K562 (cell line): ENCODE measurements around the gene CCNB1. TPM values are rescaled to one million over a fixed set of nuclear protein-coding genes. Genes with fewer than 3 reads are reported as not detected.

Experiments used
- ATF2 ChIP-seq: sonication (generic); formaldehyde crosslinking; IDR thresholded peaks from 2 replicates; pipeline ENCODE4 v1.8.1; 2022; ENCODE audit warnings: missing genetic modification reagents
- E2F6 ChIP-seq, 2 experiments: IDR thresholded peaks; 2 replicates each; pipeline ENCODE4 v1.6.1; 2011; ENCODE audit warnings: borderline replicate concordance in 1 of 2, control low read depth in 1 of 2, low read depth in 1 of 2, low read length in 1 of 2, mild to moderate bottlenecking in 1 of 2, mixed read lengths in 1 of 2, moderate library complexity in 1 of 2; ENCODE audit not compliant: insufficient read depth in 1 of 2, insufficient read length in 1 of 2, poor library complexity in 1 of 2, severe bottlenecking in 1 of 2; ENCODE audit errors: extremely low read depth in 1 of 2
- EGR1 ChIP-seq: fragments of 450-650 bp; conservative IDR thresholded peaks from 2 replicates; pipeline ENCODE4 v1.6.1; 2017; ENCODE audit warnings: mild to moderate bottlenecking
- HMG20B ChIP-seq: fragments of 250-450 bp; sonication (Bioruptor Pico); IDR thresholded peaks from 2 replicates; pipeline ENCODE4 v1.5.0; 2021; ENCODE audit warnings: mild to moderate bottlenecking
- HMGN3 ChIP-seq: IDR thresholded peaks from 2 replicates; pipeline ENCODE4 v1.6.1; 2011; ENCODE audit warnings: borderline replicate concordance, low read depth, mild to moderate bottlenecking, mixed read lengths, low read length; ENCODE audit not compliant: insufficient read length; ENCODE audit errors: extremely low read depth
- LCOR ChIP-seq: sonication (generic); formaldehyde crosslinking; IDR thresholded peaks from 2 replicates; pipeline ENCODE4 v1.8.0; 2022; ENCODE audit warnings: mild to moderate bottlenecking, missing genetic modification reagents
- MAZ ChIP-seq, 2 experiments: fragments of 450-650 bp in 1 of 2; sonication (generic) in 1 of 2; formaldehyde crosslinking; IDR thresholded peaks in 1 of 2; conservative IDR thresholded peaks in 1 of 2; 2 replicates each; pipeline versions ENCODE4 v1.4.0 to v1.5.0; 2020; ENCODE audit warnings: mild to moderate bottlenecking in 1 of 2, missing genetic modification reagents in 1 of 2
- MYNN ChIP-seq, 2 experiments: sonication (generic); formaldehyde crosslinking in 1 of 2; IDR thresholded peaks; 2 replicates each; pipeline versions ENCODE4 v1.5.0 to v1.6.1; 2016 to 2020; ENCODE audit warnings: antibody characterized with exemption in 1 of 2, missing genetic modification reagents in 1 of 2
- POLR2AphosphoS5 ChIP-seq: IDR thresholded peaks from 2 replicates; pipeline ENCODE4 v1.6.1; 2011; ENCODE audit warnings: mild to moderate bottlenecking, low read depth, low read length, moderate library complexity; ENCODE audit not compliant: control insufficient read depth, insufficient read depth
- ZBTB34 ChIP-seq: fragments of 250-450 bp; sonication (Bioruptor Pico); IDR thresholded peaks from 2 replicates; pipeline ENCODE4 v1.8.0; 2021; ENCODE audit warnings: mild to moderate bottlenecking, moderate library complexity
- ZFP30 ChIP-seq: fragments of 250-450 bp; sonication (Bioruptor Pico); IDR thresholded peaks from 2 replicates; pipeline ENCODE4 v1.8.0; 2022; ENCODE audit warnings: moderate library complexity, mild to moderate bottlenecking, inconsistent platforms, borderline replicate concordance
- ZNF175 ChIP-seq: fragments of 200-800 bp; sonication (Bioruptor generic); IDR thresholded peaks from 2 replicates; pipeline ENCODE4 v1.6.1; 2016; ENCODE audit warnings: low read depth, mild to moderate bottlenecking, missing genetic modification characterization, missing compliant biosample characterization
- ZNF277 ChIP-seq: fragments of 250-450 bp; sonication (Bioruptor Pico); IDR thresholded peaks from 2 replicates; pipeline ENCODE4 v1.8.0; 2022; ENCODE audit warnings: inconsistent platforms, mild to moderate bottlenecking, moderate library complexity, borderline replicate concordance
- ZNF57 ChIP-seq: fragments of 450-650 bp; formaldehyde crosslinking; IDR thresholded peaks from 2 replicates; pipeline ENCODE4 v1.4.0; 2020; ENCODE audit warnings: mild to moderate bottlenecking, moderate library complexity
- polyA plus RNA-seq, 8 experiments: library from polyadenylated mRNA; depleted of rRNA in 4 of 8; stranded (reverse) in 5 of 8; unstranded in 3 of 8; fragments of >200 nt; fragmentation: Nextera tagmentation in 2 of 8; fragmentation: Illumina TruSeq in 1 of 8; extraction: Ambion mirVana in 2 of 8; extraction: Trizol in 1 of 8; gene quantifications; 2 replicates each; pipeline versions ENCODE4 v1.2.1 to v1.2.3, GENCODE V29; 2011 to 2014; ENCODE audit warnings: inconsistent platforms in 1 of 8, missing spikeins in 1 of 8
- total RNA-seq, 7 experiments: library from RNA; depleted of rRNA in 6 of 7; stranded (reverse); fragments of >200 nt in 6 of 7; fragmentation: Illumina TruSeq in 2 of 7; extraction: Trizol in 2 of 7; gene quantifications; 2 replicates each; pipeline versions ENCODE4 v1.2.1 to v1.2.3, GENCODE V29; 2011 to 2021; ENCODE audit warnings: low replicate concordance in 1 of 7
- TF ChIP-seq, protein P1 (sequence below): sonication (generic); formaldehyde crosslinking; IDR thresholded peaks from 2 replicates; pipeline ENCODE4 v1.8.0; 2022; ENCODE audit warnings: mild to moderate bottlenecking, missing genetic modification reagents

CCNB1 gene
- total and polyA plus RNA-seq, 9 of the 15 experiments (the other 6 are each of a cell fraction or from before 2014, with no cell fraction given): 165 to 679 (median 271) TPM

- TF ChIP-seq EGR1: peak; percentile 50
- peak; percentile 28 for TF ChIP-seq HMGN3
- TF ChIP-seq, protein P1, sequence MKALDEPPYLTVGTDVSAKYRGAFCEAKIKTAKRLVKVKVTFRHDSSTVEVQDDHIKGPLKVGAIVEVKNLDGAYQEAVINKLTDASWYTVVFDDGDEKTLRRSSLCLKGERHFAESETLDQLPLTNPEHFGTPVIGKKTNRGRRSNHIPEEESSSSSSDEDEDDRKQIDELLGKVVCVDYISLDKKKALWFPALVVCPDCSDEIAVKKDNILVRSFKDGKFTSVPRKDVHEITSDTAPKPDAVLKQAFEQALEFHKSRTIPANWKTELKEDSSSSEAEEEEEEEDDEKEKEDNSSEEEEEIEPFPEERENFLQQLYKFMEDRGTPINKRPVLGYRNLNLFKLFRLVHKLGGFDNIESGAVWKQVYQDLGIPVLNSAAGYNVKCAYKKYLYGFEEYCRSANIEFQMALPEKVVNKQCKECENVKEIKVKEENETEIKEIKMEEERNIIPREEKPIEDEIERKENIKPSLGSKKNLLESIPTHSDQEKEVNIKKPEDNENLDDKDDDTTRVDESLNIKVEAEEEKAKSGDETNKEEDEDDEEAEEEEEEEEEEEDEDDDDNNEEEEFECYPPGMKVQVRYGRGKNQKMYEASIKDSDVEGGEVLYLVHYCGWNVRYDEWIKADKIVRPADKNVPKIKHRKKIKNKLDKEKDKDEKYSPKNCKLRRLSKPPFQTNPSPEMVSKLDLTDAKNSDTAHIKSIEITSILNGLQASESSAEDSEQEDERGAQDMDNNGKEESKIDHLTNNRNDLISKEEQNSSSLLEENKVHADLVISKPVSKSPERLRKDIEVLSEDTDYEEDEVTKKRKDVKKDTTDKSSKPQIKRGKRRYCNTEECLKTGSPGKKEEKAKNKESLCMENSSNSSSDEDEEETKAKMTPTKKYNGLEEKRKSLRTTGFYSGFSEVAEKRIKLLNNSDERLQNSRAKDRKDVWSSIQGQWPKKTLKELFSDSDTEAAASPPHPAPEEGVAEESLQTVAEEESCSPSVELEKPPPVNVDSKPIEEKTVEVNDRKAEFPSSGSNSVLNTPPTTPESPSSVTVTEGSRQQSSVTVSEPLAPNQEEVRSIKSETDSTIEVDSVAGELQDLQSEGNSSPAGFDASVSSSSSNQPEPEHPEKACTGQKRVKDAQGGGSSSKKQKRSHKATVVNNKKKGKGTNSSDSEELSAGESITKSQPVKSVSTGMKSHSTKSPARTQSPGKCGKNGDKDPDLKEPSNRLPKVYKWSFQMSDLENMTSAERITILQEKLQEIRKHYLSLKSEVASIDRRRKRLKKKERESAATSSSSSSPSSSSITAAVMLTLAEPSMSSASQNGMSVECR (CRISPR knock-in tag): peak; percentile 97
- TF ChIP-seq E2F6 (IDR thresholded peaks at IDR 0.05; ENCODE audit: borderline replicate concordance in 1 of 2, extremely low read depth in 1 of 2, insufficient read depth in 1 of 2, insufficient read length in 1 of 2, low read depth in 1 of 2, low read length in 1 of 2, poor library complexity in 1 of 2, severe bottlenecking in 1 of 2): peak; percentile 66 to 89
- TF ChIP-seq ZNF57 (CRISPR knock-in tag): no peak
- no peak for TF ChIP-seq ZBTB34 (CRISPR knock-in tag)
- no peak for TF ChIP-seq ZFP30 (CRISPR knock-in tag)
- 0 out of 2 replicates have a peak, but pooled peaks have one; percentile 41 for TF ChIP-seq ZNF175 (CRISPR knock-in tag)
- TF ChIP-seq POLR2AphosphoS5: peak; percentile 76; the same call in 1 of the 2 replicates
- TF ChIP-seq ATF2 (CRISPR knock-in tag): no peak
- TF ChIP-seq HMG20B (CRISPR knock-in tag): no peak
- TF ChIP-seq ZNF277 (CRISPR knock-in tag): no peak
- 0 out of 2 replicates have a peak, but pooled peaks have one; percentile 4 for TF ChIP-seq MYNN (IDR thresholded peaks at IDR 0.05)
- TF ChIP-seq MYNN (CRISPR knock-in tag; IDR thresholded peaks at IDR 0.05): no peak
- TF ChIP-seq MAZ (CRISPR knock-in tag; conservative IDR thresholded peaks at IDR 0.05 in 1 of 2, IDR thresholded peaks at IDR 0.05 in 1 of 2): peak in 1 of 2 experiments; percentile 87; a peak in 3 of 4 replicates
- peak; percentile 95 for TF ChIP-seq LCOR
Measured at GRCh38 chr5:69166686-69167492, at the start of gene CCNB1 (continued).
